HCT116 (cell line): ENCODE data around the gene SLCO4A1.

Experiments
- CBX3 ChIP-seq: IDR thresholded peaks from 2 replicates; pipeline ENCODE4 v1.6.1; 2012; ENCODE audit warnings: low read depth
- CEBPB ChIP-seq: IDR thresholded peaks from 2 replicates; pipeline ENCODE4 v1.6.1; 2012; ENCODE audit warnings: low read depth
- ELF1 ChIP-seq: IDR thresholded peaks from 2 replicates; pipeline ENCODE4 v1.6.1; 2012; ENCODE audit warnings: low read depth, borderline replicate concordance
- EZH2 ChIP-seq: fragments of 200-600 bp; sonication (generic); IDR thresholded peaks from 2 replicates; pipeline ENCODE4 v1.6.1; 2017; ENCODE audit warnings: antibody characterized with exemption, mixed run types
- FOSL1 ChIP-seq: IDR thresholded peaks from 2 replicates; pipeline ENCODE4 v1.6.1; 2012; ENCODE audit warnings: low read depth
- POLR2A ChIP-seq: IDR thresholded peaks from 2 replicates; pipeline ENCODE4 v1.7.0; 2011; ENCODE audit warnings: borderline replicate concordance; ENCODE audit not compliant: insufficient read depth, insufficient read length; ENCODE audit errors: extremely low read depth
- POLR2AphosphoS5 ChIP-seq: IDR thresholded peaks from 2 replicates; pipeline ENCODE4 v1.6.1; 2011; ENCODE audit warnings: mild to moderate bottlenecking, low read depth, low read length, moderate library complexity
- SRF ChIP-seq: IDR thresholded peaks from 2 replicates; pipeline ENCODE4 v1.6.1; 2012; ENCODE audit warnings: low read depth
- TCF7L2 ChIP-seq: IDR thresholded peaks from 2 replicates; pipeline ENCODE4 v1.7.0; 2011; ENCODE audit warnings: borderline replicate concordance, inconsistent platforms; ENCODE audit not compliant: insufficient read depth, insufficient read length; ENCODE audit errors: extremely low read depth
- ZNF274 ChIP-seq: fragments of 200-500 bp; sonication (Bioruptor generic); IDR thresholded peaks from 2 replicates; pipeline ENCODE4 v1.6.1; 2014; ENCODE audit warnings: mild to moderate bottlenecking, low read depth, low read length, inconsistent platforms
- TF ChIP-seq, protein P1 (sequence below), 3 experiments: fragments of 200-600 bp in 1 of 3; sonication (generic) in 1 of 3; IDR thresholded peaks in 2 of 3; conservative IDR thresholded peaks in 1 of 3; 2 replicates each; pipeline ENCODE4 v1.5.1; 2012 to 2017; ENCODE audit warnings: low read depth in 2 of 3, low read length in 2 of 3, antibody characterized with exemption in 1 of 3, borderline replicate concordance in 1 of 3, control low read depth in 1 of 3, mild to moderate bottlenecking in 1 of 3, mixed read lengths in 1 of 3, mixed run types in 1 of 3, moderate library complexity in 1 of 3; ENCODE audit not compliant: insufficient read depth in 1 of 3
- TF ChIP-seq, protein P2 (sequence below): IDR thresholded peaks from 2 replicates; pipeline ENCODE4 v1.6.1; 2011; ENCODE audit warnings: mild to moderate bottlenecking, low read length, moderate library complexity; ENCODE audit not compliant: insufficient replicate concordance; ENCODE audit errors: extremely low read depth
- TF ChIP-seq, protein P3 (sequence below): IDR thresholded peaks from 2 replicates; pipeline ENCODE4 v1.6.1; 2012
- TF ChIP-seq, protein P4 (sequence below): IDR thresholded peaks from 2 replicates; pipeline ENCODE4 v1.6.1; 2012; ENCODE audit warnings: low read depth

DNA sequence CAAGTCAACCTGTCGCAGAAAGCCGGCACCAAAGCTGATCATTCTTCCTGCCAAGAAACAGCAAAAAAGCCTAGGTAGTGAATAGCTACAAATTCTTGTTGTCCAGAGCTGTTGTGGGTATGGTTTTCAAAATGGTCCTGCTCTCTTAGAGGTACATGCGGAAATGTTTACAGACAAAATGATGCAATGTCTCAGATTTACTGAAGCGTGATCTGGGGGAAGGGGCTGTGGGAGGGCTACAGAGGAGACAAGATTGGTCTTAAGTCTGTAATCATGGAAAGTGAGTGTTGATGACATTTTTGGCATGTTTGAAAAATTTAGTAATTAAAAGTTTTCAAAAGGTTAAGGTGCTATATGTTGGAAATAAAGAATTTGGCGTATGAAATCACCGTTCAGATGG lies 72.5 kb downstream of the SLCO4A1 start:
- TF ChIP-seq, protein P1, sequence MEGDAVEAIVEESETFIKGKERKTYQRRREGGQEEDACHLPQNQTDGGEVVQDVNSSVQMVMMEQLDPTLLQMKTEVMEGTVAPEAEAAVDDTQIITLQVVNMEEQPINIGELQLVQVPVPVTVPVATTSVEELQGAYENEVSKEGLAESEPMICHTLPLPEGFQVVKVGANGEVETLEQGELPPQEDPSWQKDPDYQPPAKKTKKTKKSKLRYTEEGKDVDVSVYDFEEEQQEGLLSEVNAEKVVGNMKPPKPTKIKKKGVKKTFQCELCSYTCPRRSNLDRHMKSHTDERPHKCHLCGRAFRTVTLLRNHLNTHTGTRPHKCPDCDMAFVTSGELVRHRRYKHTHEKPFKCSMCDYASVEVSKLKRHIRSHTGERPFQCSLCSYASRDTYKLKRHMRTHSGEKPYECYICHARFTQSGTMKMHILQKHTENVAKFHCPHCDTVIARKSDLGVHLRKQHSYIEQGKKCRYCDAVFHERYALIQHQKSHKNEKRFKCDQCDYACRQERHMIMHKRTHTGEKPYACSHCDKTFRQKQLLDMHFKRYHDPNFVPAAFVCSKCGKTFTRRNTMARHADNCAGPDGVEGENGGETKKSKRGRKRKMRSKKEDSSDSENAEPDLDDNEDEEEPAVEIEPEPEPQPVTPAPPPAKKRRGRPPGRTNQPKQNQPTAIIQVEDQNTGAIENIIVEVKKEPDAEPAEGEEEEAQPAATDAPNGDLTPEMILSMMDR (IDR thresholded peaks at IDR 0.05 in 2 of 3, conservative IDR thresholded peaks at IDR 0.05 in 1 of 3; ENCODE audit: borderline replicate concordance in 1 of 3, insufficient read depth in 1 of 3, low read depth in 2 of 3, low read length in 2 of 3): no peak
- TF ChIP-seq, protein P2, sequence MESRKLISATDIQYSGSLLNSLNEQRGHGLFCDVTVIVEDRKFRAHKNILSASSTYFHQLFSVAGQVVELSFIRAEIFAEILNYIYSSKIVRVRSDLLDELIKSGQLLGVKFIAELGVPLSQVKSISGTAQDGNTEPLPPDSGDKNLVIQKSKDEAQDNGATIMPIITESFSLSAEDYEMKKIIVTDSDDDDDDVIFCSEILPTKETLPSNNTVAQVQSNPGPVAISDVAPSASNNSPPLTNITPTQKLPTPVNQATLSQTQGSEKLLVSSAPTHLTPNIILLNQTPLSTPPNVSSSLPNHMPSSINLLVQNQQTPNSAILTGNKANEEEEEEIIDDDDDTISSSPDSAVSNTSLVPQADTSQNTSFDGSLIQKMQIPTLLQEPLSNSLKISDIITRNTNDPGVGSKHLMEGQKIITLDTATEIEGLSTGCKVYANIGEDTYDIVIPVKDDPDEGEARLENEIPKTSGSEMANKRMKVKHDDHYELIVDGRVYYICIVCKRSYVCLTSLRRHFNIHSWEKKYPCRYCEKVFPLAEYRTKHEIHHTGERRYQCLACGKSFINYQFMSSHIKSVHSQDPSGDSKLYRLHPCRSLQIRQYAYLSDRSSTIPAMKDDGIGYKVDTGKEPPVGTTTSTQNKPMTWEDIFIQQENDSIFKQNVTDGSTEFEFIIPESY: no peak
- no peak for TF ChIP-seq SRF
- no peak for TF ChIP-seq FOSL1
- no peak; the same call in 1 of the 2 replicates for TF ChIP-seq POLR2AphosphoS5
- TF ChIP-seq CBX3: no peak
- no peak for TF ChIP-seq EZH2
- TF ChIP-seq ZNF274: no peak
- no peak for TF ChIP-seq CEBPB
- TF ChIP-seq, protein P3, sequence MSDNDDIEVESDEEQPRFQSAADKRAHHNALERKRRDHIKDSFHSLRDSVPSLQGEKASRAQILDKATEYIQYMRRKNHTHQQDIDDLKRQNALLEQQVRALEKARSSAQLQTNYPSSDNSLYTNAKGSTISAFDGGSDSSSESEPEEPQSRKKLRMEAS: no peak
- TF ChIP-seq ELF1: no peak
- no peak for TF ChIP-seq POLR2A
- TF ChIP-seq, protein P4, sequence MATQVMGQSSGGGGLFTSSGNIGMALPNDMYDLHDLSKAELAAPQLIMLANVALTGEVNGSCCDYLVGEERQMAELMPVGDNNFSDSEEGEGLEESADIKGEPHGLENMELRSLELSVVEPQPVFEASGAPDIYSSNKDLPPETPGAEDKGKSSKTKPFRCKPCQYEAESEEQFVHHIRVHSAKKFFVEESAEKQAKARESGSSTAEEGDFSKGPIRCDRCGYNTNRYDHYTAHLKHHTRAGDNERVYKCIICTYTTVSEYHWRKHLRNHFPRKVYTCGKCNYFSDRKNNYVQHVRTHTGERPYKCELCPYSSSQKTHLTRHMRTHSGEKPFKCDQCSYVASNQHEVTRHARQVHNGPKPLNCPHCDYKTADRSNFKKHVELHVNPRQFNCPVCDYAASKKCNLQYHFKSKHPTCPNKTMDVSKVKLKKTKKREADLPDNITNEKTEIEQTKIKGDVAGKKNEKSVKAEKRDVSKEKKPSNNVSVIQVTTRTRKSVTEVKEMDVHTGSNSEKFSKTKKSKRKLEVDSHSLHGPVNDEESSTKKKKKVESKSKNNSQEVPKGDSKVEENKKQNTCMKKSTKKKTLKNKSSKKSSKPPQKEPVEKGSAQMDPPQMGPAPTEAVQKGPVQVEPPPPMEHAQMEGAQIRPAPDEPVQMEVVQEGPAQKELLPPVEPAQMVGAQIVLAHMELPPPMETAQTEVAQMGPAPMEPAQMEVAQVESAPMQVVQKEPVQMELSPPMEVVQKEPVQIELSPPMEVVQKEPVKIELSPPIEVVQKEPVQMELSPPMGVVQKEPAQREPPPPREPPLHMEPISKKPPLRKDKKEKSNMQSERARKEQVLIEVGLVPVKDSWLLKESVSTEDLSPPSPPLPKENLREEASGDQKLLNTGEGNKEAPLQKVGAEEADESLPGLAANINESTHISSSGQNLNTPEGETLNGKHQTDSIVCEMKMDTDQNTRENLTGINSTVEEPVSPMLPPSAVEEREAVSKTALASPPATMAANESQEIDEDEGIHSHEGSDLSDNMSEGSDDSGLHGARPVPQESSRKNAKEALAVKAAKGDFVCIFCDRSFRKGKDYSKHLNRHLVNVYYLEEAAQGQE: no peak
- TF ChIP-seq TCF7L2: no peak
